NOMO-1 treated with DMSO at 0.1 percent for 48 hours (cell line): ENCODE results near the gene PEX16.
A peak's percentile ranks its signal among the peaks of the same experiment; 100 is the strongest.

ENCODE experiments used
- DNase-seq: peaks from one replicate; lab custom pipeline; 2025; ENCODE audit not compliant: unreplicated experiment; lab: John Stamatoyannopoulos, UW

The PEX16 gene

GRCh38 chr11:45917623-45918330 is at the start of gene PEX16:
Gene PEX16 (minus strand): TSS chr11:45917877. CDS start chr11:45917811, 66 bp downstream.
- peak; percentile 99 for DNase-seq

DNA sequence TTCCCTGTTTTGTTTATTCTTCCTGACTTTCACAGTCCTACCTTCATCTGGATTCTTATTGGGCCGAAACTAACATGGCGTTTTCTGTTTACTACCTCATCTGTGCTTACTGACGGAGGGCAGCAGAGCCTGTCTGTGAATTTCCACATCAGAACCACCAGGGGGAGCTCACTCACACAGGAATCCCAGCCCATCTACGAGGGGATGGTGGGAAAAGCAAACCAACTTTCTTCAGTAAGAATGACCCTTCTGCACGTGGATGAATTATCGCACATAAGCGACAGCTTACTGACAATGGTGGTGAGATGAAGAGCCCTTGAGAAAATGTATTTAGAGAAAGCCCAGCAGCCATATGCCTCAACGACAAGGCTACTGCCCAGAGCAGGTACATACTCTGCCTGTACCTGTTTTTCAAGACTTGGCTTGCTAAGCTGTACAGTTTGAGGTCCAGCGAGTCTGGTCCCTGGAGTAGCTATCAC is 47.3 kb upstream of the PEX16 start:
- peak; percentile 55 for DNase-seq

- no peak for DNase-seq
These were observed 44.1 kb upstream of the PEX16 start for GRCh38 chr11:45961751-45962240.

GRCh38 chr11:45960387-45961095 is 42.9 kb upstream of the PEX16 start:
- peak; percentile 17 for DNase-seq

GRCh38 chr11:45959851-45960250 is 42.2 kb upstream of the PEX16 start:
- DNase-seq, result no peak

DNA sequence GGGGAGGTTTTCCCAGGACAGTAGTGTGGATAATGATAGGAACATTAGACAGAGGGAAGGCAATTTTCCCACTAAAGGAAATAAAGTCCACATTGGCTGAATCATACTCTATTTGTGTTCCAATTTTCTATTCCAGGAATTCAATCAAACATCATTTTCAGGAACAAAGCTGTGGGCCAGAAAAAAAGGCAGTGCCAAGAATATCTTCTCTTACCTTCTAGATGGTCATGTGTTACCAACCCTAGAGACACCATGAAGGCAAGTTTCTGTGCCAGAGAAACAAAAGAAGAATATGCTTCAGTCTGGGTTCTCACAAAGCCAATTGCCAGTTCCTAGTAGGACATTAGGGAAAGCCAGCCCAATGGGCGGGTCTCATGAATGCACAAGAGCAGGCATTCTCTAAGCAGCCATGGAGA is 32.3 kb upstream of the PEX16 start:
- DNase-seq, result no peak

GRCh38 chr11:45948356-45948755 is 30.7 kb upstream of the PEX16 start:
- no peak for DNase-seq

- no peak for DNase-seq
These were observed 30.2 kb upstream of the PEX16 start for GRCh38 chr11:45947885-45948284.

- no peak for DNase-seq
These were observed 27.8 kb upstream of the PEX16 start for GRCh38 chr11:45945397-45945999.

DNA sequence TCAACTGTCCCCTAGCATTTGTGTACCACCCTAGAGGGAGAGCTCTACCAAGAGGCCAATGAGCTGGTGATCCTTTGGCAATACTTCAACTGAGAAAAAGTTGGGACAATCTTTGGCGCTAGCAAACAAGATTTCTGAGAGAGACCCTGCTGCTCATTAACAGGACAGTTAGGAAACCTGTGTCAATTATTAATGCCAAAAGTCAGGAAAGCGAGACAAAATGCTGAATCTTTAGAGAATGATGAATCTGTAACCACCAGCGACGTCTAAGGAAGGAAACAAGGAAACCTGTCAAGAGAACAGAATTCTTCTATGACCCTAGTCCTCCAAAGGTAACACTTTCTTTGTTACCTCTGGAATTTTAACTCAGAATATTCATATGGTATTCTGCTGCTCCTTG is 24.7 kb upstream of the PEX16 start:
- no peak for DNase-seq

GRCh38 chr11:45941285-45941684 is 23.6 kb upstream of the PEX16 start:
- no peak for DNase-seq

DNA sequence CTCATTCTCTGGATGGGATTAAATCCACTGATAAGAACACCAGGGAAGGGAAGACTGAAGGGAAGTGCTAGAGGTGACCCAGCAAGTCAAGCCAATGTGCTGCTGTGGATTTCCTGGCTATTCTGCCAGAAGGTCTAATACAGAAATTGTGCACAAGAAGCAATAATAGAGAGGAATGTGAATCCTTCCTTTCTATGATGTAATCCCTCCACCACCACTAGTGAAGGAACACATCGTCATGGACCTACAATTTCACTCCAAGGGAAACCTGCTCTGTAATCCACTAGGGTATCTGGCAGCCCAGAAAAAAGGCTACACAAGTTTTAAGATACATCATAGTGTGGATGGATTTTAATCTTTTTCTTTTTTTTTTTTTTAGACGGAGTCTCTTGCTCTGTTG is 22.2 kb upstream of the PEX16 start:
- no peak for DNase-seq

DNA sequence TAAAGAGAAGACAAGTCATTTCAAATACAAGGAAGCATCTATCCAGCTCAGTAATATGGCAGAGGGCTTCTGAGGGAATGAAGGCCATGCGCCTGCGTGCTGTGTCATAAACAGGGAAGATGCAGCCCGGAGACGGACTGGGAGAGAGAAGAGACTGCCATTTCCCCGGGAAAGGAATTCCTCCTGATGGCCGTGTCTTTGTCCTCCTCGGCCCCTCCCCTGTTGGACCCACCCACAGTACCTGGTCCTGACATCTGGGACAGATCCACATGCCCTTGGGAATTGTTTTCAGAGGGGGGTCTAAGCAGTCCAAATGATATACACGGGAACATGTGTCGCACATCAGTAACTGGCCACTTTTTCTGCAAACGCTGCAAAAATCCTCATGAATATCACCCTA is 20.2 kb upstream of the PEX16 start:
- DNase-seq, result no peak

DNA sequence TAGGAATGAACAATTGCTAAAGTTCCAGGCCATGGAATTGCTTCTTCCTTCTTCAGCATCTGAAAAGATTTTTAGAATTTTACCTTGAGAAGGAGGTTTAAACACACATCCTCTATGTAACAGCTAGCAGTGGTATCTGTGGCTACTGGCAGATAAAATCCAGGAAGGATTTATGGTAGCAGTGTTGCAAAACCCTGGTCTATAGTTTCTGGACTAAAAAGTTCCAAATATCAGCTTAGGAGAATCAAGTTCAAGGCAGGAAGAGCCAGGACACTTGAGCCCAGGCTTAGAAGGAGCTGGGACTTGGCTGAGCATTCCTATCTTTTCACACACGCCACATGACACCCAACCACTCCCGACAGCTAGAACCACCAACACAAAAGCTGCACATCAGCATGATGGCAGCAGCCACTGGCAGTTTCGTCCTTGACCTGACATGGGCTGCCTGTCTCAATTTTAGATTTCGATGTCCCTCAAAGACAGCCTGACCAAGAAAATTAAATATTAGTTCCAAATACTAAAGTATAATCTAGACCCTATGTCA is 18.9 kb upstream of the PEX16 start:
- no peak for DNase-seq

GRCh38 chr11:45935349-45936064 is 17.8 kb upstream of the PEX16 start:
- DNase-seq, result peak; percentile 37

- DNase-seq, result no peak
These were observed 17.1 kb upstream of the PEX16 start for GRCh38 chr11:45934580-45935318.

DNA sequence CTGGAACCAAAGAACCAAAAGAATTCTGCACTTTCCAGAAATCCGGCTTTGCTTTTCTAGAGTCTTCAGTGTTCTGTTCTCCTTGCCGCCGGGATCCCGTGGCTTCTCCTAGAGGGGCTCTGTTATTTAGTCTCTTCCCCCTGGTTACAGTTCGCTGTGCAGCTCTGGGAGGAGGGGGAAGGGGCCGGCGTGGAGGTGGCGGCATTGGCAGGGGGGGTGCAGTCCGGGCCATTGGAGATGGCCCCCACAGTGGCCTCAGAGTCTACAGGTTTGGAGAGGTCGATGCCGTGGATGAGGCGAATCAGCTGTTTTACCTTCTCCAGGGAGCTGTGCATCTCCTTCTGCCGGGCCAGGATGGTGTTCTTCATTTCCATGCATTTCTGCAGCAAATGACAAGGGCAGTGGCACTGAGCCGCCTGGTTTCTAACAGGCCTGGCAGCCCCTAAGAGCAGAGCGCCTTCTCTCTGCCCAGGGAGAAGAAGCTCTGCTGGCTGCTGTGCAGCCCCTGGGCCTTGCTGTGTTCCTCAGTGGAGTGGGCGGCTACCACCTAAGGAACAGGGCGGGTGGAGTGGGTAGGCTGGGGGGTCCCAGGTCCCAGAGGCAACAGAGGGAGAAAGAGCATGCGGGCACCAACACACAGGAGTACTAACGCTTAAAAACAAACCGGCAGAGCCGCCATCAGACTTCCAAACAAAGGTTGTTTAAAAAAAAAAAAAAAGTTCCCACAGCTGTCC is 16.3 kb upstream of the PEX16 start:
- no peak for DNase-seq

- DNase-seq, result peak; percentile 95
These were observed 15.6 kb upstream of the PEX16 start for GRCh38 chr11:45933131-45933831.

DNA sequence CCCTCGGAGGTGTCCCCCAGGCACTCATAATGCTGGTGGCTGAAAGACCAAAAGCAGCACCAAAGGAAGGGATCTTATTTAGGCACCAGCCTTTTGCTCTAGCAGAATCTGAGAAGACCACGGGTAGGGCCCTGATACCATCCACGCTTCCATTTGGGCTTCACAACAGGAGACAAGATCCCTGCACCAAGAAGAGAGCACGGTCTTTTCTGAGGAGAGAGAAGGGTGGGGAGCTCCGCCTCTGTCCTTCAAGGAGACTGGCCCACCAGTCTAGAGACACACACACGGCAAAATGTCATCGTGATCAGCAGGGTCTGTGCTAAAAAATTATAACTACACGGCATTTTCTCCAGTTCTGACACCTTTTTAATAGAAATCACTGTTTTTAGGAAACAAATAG is 14.5 kb upstream of the PEX16 start:
- no peak for DNase-seq
